ENCODE measurements around the gene KIF4B. TPM values are rescaled to one million over a fixed set of nuclear protein-coding genes. Genes with fewer than 3 reads are reported as not detected.

KIF4B gene
- total RNA-seq, 1 experiment from 2014 or later: 0.07 TPM

- Histone ChIP-seq H3K56ac (ENCODE audit: insufficient read length, low read depth, low read length) (no peak overlapping the region), H3K27ac (ENCODE audit: insufficient read length, low read depth, low read length) (no peak overlapping the region), H3K79me1 (ENCODE audit: insufficient read depth, low read depth, low read length, poor library complexity, severe bottlenecking) (no peaks in the 10 kb centered on the region), H2BK20ac (ENCODE audit: low read depth, low read length, poor library complexity, severe bottlenecking) (no peak overlapping the region), H4K5ac (ENCODE audit: insufficient read length, low read depth, low read length) (no peak overlapping the region), H4K20me1 (ENCODE audit: control insufficient read depth, insufficient read depth, insufficient read length) (no peaks in the 10 kb centered on the region), H3K79me2 (ENCODE audit: insufficient read depth, low read length) (0 out of 2 replicates have a peak, but pooled peaks cover 2% of the 10 kb centered on the region), H3K4me2 (ENCODE audit: insufficient read depth, insufficient read length, low read length) (no peak overlapping the region), H2AFZ (ENCODE audit: low read length) (peak overlapping the region; percentile 91), H3K4me1 (ENCODE audit: insufficient read depth, low read length) (peaks cover 3% of the 10 kb centered on the region; the same call in 1 of the 2 replicates), H2BK120ac (ENCODE audit: low read depth, low read length, poor library complexity, severe bottlenecking) (no peak overlapping the region), H3K23ac (ENCODE audit: insufficient read length, low read depth, low read length) (no peak overlapping the region), H3T11ph (ENCODE audit: low read length) (no peak overlapping the region), H4K8ac (replicated peaks; ENCODE audit: insufficient read length, low read depth, low read length) (no peak overlapping the region), H3K18ac (ENCODE audit: insufficient read length, low read depth, low read length) (no peak overlapping the region), H4K91ac (ENCODE audit: insufficient read length, low read depth, low read length) (no peak overlapping the region), H3K14ac (ENCODE audit: insufficient read depth, low read length) (no peak overlapping the region), H3K27me3 (ENCODE audit: insufficient read depth, low read length) (no peaks in the 10 kb centered on the region), H3K4ac (ENCODE audit: low read depth, low read length) (no peak overlapping the region), H2BK5ac (ENCODE audit: insufficient read length, low read length) (no peak overlapping the region), H2AK5ac (ENCODE audit: insufficient read length, low read length) (no peak overlapping the region), H3K9me3 (ENCODE audit: control insufficient read depth, low read depth, low read length) (no peaks in the 10 kb centered on the region), H2BK12ac (ENCODE audit: insufficient read length, low read depth, low read length) (no peak overlapping the region), H3K9ac (ENCODE audit: extremely low read depth, insufficient read length, low read length) (no peak overlapping the region), H2BK15ac (ENCODE audit: low read depth, low read length) (no peak overlapping the region), H3K23me2 (ENCODE audit: insufficient read length, low read depth, low read length, poor library complexity, severe bottlenecking) (no peaks in the 10 kb centered on the region)
- Mint-ChIP-seq H3K9me3 (no peaks in the 10 kb centered on the region; a peak in 1 of 5 replicates), H3K27me3 (ENCODE audit: low read depth) (peaks cover 2% of the 10 kb centered on the region), H3K4me1 (peaks cover 7 to 16% of the 10 kb centered on the region in 2 experiments), H3K36me3 (ENCODE audit: insufficient read depth in 1 of 3, low read depth in 3 of 3) (no peaks in the 10 kb centered on the region), H3K4me3 (no peak overlapping the region), H3K27ac (no peak overlapping the region; a peak in 1 of 7 replicates)
- no CpG with 5 or more reads among the region's 1 CpG for WGBS (ENCODE audit: extremely low coverage, insufficient read length, low lambda C conversion rate)
- peak; percentile 71 for TF ChIP-seq CTCF (conservative IDR thresholded peaks at IDR 0.05)
- DNase-seq: no peak
Measured at GRCh38 chr5:155027993-155028629, 14.6 kb downstream of the KIF4B start.

Data from H9 (cell line).